IMR-90 (cell line): ENCODE results near the gene CCDC38. TPM values are rescaled to one million over a fixed set of nuclear protein-coding genes. Genes with fewer than 3 reads are reported as not detected.

ENCODE experiments used
- ATAC-seq: fragments of 200-7000 bp; cut with Tn5 transposase; 2 replicates; pipeline ENCODE4 v1.9.1; 2020; ENCODE audit warnings: low read depth, mild to moderate bottlenecking, moderate library complexity
- BruUV-seq: library from RNA; stranded (reverse); fragments of 400-500 nt; replicated peaks from 2 replicates; lab custom pipeline; 2021; lab: Mats Ljungman, UMichigan
- CTCF ChIA-PET: fragments of 300-600 bp; formaldehyde crosslinking; extraction: SDS; loops from one replicate; lab custom pipeline; 2021; ENCODE audit warnings: antibody characterized with exemption; lab: Yijun Ruan, JAX
- POLR2A ChIA-PET: fragments of 300-600 bp; sonication (Branson Sonifier 250); formaldehyde crosslinking; loops from one replicate; lab custom pipeline; 2022; ENCODE audit warnings: antibody characterized with exemption; ENCODE audit not compliant: unreplicated experiment; lab: Charles Lee
- DNase-seq: peaks from one replicate; pipeline ENCODE4 v3.0.0; 2013
- H2AFZ ChIP-seq: replicated peaks from 2 replicates; pipeline ENCODE3; 2013; ENCODE audit warnings: low read length, mild to moderate bottlenecking; ENCODE audit not compliant: poor library complexity
- H2AK5ac ChIP-seq: 2 replicates; pipeline ENCODE4 v1.6.1; 2013; ENCODE audit warnings: low read depth, low read length, inconsistent platforms
- H2AK9ac ChIP-seq: replicated peaks from 2 replicates; pipeline ENCODE3; 2013; ENCODE audit warnings: mild to moderate bottlenecking, low read depth, low read length, moderate library complexity; ENCODE audit not compliant: poor library complexity
- H2BK120ac ChIP-seq: 2 replicates; pipeline ENCODE4 v1.6.1; 2013; ENCODE audit warnings: low read depth, low read length, inconsistent platforms
- H2BK15ac ChIP-seq: 3 replicates; pipeline ENCODE4 v1.6.1; 2013; ENCODE audit warnings: low read depth, low read length, inconsistent platforms
- H2BK20ac ChIP-seq: 2 replicates; pipeline ENCODE4 v1.6.1; 2013; ENCODE audit warnings: low read depth, mild to moderate bottlenecking, inconsistent platforms, low read length, moderate library complexity
- H2BK5ac ChIP-seq: 2 replicates; pipeline ENCODE4 v1.6.1; 2013; ENCODE audit warnings: mild to moderate bottlenecking, low read depth, low read length, inconsistent platforms; ENCODE audit not compliant: poor library complexity, severe bottlenecking
- H3K14ac ChIP-seq: replicated peaks from 2 replicates; pipeline ENCODE4 v1.6.1; 2013; ENCODE audit warnings: low read depth, low read length, inconsistent platforms
- H3K18ac ChIP-seq: 2 replicates; pipeline ENCODE4 v1.6.1; 2013; ENCODE audit warnings: low read depth, low read length, control low read depth
- H3K23ac ChIP-seq: 2 replicates; pipeline ENCODE4 v1.6.1; 2013; ENCODE audit warnings: low read depth, low read length, inconsistent platforms
- H3K27ac ChIP-seq: 2 replicates; pipeline ENCODE4 v1.5.1; 2013; ENCODE audit warnings: mild to moderate bottlenecking, control low read depth, low read length; ENCODE audit not compliant: insufficient read depth
- H3K27me3 ChIP-seq: 2 replicates; pipeline ENCODE4 v1.6.1; 2013; ENCODE audit warnings: low read length; ENCODE audit not compliant: control insufficient read depth, insufficient read depth
- H3K36me3 ChIP-seq: 2 replicates; pipeline ENCODE4 v1.6.1; 2013; ENCODE audit warnings: low read length, mixed read lengths; ENCODE audit not compliant: control insufficient read depth, insufficient read depth
- H3K4ac ChIP-seq: 2 replicates; pipeline ENCODE4 v1.6.1; 2013; ENCODE audit warnings: low read depth, low read length, inconsistent platforms
- H3K4me1 ChIP-seq: 2 replicates; pipeline ENCODE4 v1.6.1; 2013; ENCODE audit warnings: low read length, mixed read lengths; ENCODE audit not compliant: control insufficient read depth, insufficient read depth
- H3K4me2 ChIP-seq: 2 replicates; pipeline ENCODE4 v1.6.1; 2013; ENCODE audit warnings: low read depth, mild to moderate bottlenecking, control low read depth, low read length, moderate library complexity
- H3K4me3 ChIP-seq: 2 replicates; pipeline ENCODE4 v1.5.1; 2013; ENCODE audit warnings: low read depth, mild to moderate bottlenecking, control low read depth, low read length, moderate library complexity; ENCODE audit not compliant: insufficient read depth
- H3K56ac ChIP-seq: 2 replicates; pipeline ENCODE4 v1.6.1; 2013; ENCODE audit warnings: low read length, inconsistent platforms; ENCODE audit not compliant: insufficient read depth; ENCODE audit errors: extremely low read depth
- H3K79me1 ChIP-seq, 2 experiments: 2 replicates each; pipeline ENCODE4 v1.6.1; 2013; ENCODE audit warnings: low read length in 2 of 2, inconsistent platforms in 1 of 2, low read depth in 1 of 2
- H3K9ac ChIP-seq: 2 replicates; pipeline ENCODE4 v1.6.1; 2013; ENCODE audit warnings: low read depth, low read length, control low read depth
- H3K9me1 ChIP-seq: 2 replicates; pipeline ENCODE4 v1.6.1; 2013; ENCODE audit warnings: low read length, inconsistent platforms; ENCODE audit not compliant: insufficient read depth
- H3K9me3 ChIP-seq: 2 replicates; pipeline ENCODE4 v1.6.1; 2013; ENCODE audit warnings: low read length; ENCODE audit not compliant: control insufficient read depth, insufficient read depth
- H4K20me1 ChIP-seq: 2 replicates; pipeline ENCODE4 v1.6.1; 2013; ENCODE audit warnings: low read length, inconsistent platforms; ENCODE audit not compliant: insufficient read depth
- H4K5ac ChIP-seq: 2 replicates; pipeline ENCODE4 v1.6.1; 2013; ENCODE audit warnings: mild to moderate bottlenecking, low read depth, low read length, control low read depth
- H4K8ac ChIP-seq, 2 experiments: 2 replicates each; pipeline ENCODE4 v1.6.1; 2013; ENCODE audit warnings: low read depth in 2 of 2, low read length in 2 of 2, control low read depth in 1 of 2, inconsistent platforms in 1 of 2
- H4K91ac ChIP-seq: 2 replicates; pipeline ENCODE4 v1.6.1; 2013; ENCODE audit warnings: low read depth, low read length, inconsistent platforms; ENCODE audit not compliant: insufficient read depth
- CHD1 ChIP-seq: IDR thresholded peaks from 2 replicates; pipeline ENCODE4 v1.6.1; 2012; ENCODE audit warnings: low read depth, low read length, improper control_type of control experiment
- FOS ChIP-seq: fragments of 150-350 bp; IDR thresholded peaks from 2 replicates; pipeline ENCODE4 v1.6.1; 2016; ENCODE audit warnings: low read depth, low read length
- MAZ ChIP-seq: IDR thresholded peaks from 2 replicates; pipeline ENCODE4 v1.6.1; 2012; ENCODE audit warnings: low read depth, mild to moderate bottlenecking, low read length, improper control_type of control experiment, moderate library complexity, borderline replicate concordance
- MXI1 ChIP-seq: IDR thresholded peaks from 2 replicates; pipeline ENCODE4 v1.6.1; 2012; ENCODE audit warnings: low read depth, mild to moderate bottlenecking, low read length, moderate library complexity, borderline replicate concordance
- NFE2L2 ChIP-seq: fragments of 150-350 bp; IDR thresholded peaks from 2 replicates; pipeline ENCODE4 v1.6.1; 2016; ENCODE audit warnings: low read depth, mild to moderate bottlenecking, low read length
- POLR2A ChIP-seq: IDR thresholded peaks from 2 replicates; pipeline ENCODE4 v1.6.1; 2012; ENCODE audit warnings: mild to moderate bottlenecking, low read depth, low read length
- RCOR1 ChIP-seq: IDR thresholded peaks from 2 replicates; pipeline ENCODE4 v1.6.1; 2012; ENCODE audit warnings: mild to moderate bottlenecking, low read length, improper control_type of control experiment; ENCODE audit not compliant: insufficient replicate concordance
- SMC3 ChIP-seq: fragments of 150-350 bp; IDR thresholded peaks from 2 replicates; pipeline ENCODE4 v1.6.1; 2016; ENCODE audit warnings: low read depth, mild to moderate bottlenecking, antibody characterized with exemption, low read length, moderate library complexity
- WGBS, 2 experiments: methylation state at CpG; one replicate each; pipeline versions ENCODE4 v1.1.5 to v1.1.7; 2013; ENCODE audit warnings: missing lambda C conversion rate in 2 of 2; ENCODE audit not compliant: insufficient read length in 1 of 2; ENCODE audit errors: extremely low coverage in 2 of 2; 5-methylcytosine and 5-hydroxymethylcytosine counted together
- dilution Hi-C: fragments of 300-500 bp; cut with HindIII; formaldehyde crosslinking; loops from one replicate; pipeline ENCODE4 v1.14.3; 2018; ENCODE audit warnings: low sequenced_read_pairs; ENCODE audit not compliant: unreplicated experiment
- in situ Hi-C: fragments of 300-500 bp; cut with MboI; formaldehyde crosslinking; loops from 3 replicates; pipeline ENCODE4 v1.14.3; 2019; ENCODE audit warnings: low sequenced_read_pairs, inconsistent platforms, mixed read lengths
- intact Hi-C: fragments of 100-400 bp; cut with micrococcal nuclease; formaldehyde crosslinking; loops from 2 replicates; pipeline ENCODE4 v1.10.0; 2022
- polyA plus RNA-seq, 3 experiments: library from polyadenylated mRNA; depleted of rRNA; stranded (reverse); fragments of >200 nt; gene quantifications; 2 replicates each; pipeline ENCODE4 v1.2.3, GENCODE V29; 2012; ENCODE audit warnings: low replicate concordance in 1 of 3
- total RNA-seq: library from RNA; depleted of rRNA; stranded (reverse); fragments of >200 nt; gene quantifications from 2 replicates; pipeline ENCODE4 v1.2.3, GENCODE V29; 2012
- TF ChIP-seq, protein P1 (sequence below): fragments of 150-350 bp; IDR thresholded peaks from 2 replicates; pipeline ENCODE4 v1.6.1; 2016; ENCODE audit warnings: low read depth, mild to moderate bottlenecking, low read length, moderate library complexity, borderline replicate concordance
- TF ChIP-seq, protein P2 (sequence below): fragments of 150-350 bp; IDR thresholded peaks from 2 replicates; pipeline ENCODE4 v1.6.1; 2017; ENCODE audit warnings: mild to moderate bottlenecking, antibody characterized with exemption, low read length, low read depth

CCDC38 gene
- total and polyA plus RNA-seq, 2 of the 4 experiments (the other 2 are of a cell fraction), result not detected

DNA sequence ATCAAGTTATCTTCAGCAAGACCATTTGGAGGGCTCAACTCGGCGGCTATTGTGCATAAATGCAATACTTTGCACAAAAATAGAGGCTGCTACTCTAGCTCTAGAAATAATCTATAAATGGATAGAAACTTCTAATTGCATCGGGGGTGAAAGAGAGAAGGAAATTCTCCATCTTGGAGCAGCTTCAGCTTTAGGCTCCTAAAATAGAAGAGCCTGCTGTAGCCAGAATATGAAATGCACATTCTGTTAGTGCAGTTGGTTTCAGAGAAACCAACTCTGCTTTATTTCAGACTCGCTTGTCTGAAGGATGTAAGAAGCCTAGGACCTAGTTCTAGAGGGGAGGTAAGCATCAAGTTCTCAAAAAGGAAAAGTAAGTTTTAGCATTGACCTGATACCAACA lies 45.6 kb downstream of the CCDC38 start:
- H4K5ac ChIP-seq, result no peak overlapping the region
- H2AK9ac ChIP-seq, result no peak overlapping the region
- no peak overlapping the region for H2BK20ac ChIP-seq
- H3K27me3 ChIP-seq, result peaks cover 5% of the 10 kb centered on the region
- H3K23ac ChIP-seq, result no peak overlapping the region
- H2BK15ac ChIP-seq, result no peak overlapping the region
- H3K4ac ChIP-seq, result no peak overlapping the region
- no peak overlapping the region for H3K56ac ChIP-seq
- H3K14ac ChIP-seq, result no peak overlapping the region
- H3K4me2 ChIP-seq, result no peak overlapping the region
- H3K9me3 ChIP-seq, result peaks cover 2% of the 10 kb centered on the region; the same call in 1 of the 2 replicates
- no peak overlapping the region for H3K18ac ChIP-seq
- no peaks in the 10 kb centered on the region for H3K79me1 ChIP-seq
- no peak overlapping the region for H2AK5ac ChIP-seq
- in situ Hi-C loops, result no loop called here
- no peak overlapping the region for H4K91ac ChIP-seq
- no CpG with 5 or more reads among the region's 4 CpGs for WGBS, 2 experiments
- no peak overlapping the region for H3K27ac ChIP-seq
- no peaks in the 10 kb centered on the region for H3K36me3 ChIP-seq
- H3K4me1 ChIP-seq, result no peaks in the 10 kb centered on the region
- DNase-seq (no peak), ATAC-seq (no peak)
- H3K9ac ChIP-seq, result no peak overlapping the region
- H4K8ac ChIP-seq, result no peak overlapping the region
- H2BK5ac ChIP-seq, result no peak overlapping the region
- intact Hi-C loops, result no loop called here
- no peak overlapping the region for H2AFZ ChIP-seq
- POLR2A ChIA-PET, result no interaction called here
- no TSS peak for BruUV-seq
- CTCF ChIA-PET, result no interaction called here
- H4K20me1 ChIP-seq, result no peaks in the 10 kb centered on the region
- H3K9me1 ChIP-seq, result no peaks in the 10 kb centered on the region
- dilution Hi-C loops, result no loop called here
- no peak overlapping the region for H2BK120ac ChIP-seq
- no peak for TF ChIP-seq NFE2L2
- no peak for TF ChIP-seq RCOR1
- no peak for TF ChIP-seq MXI1
- TF ChIP-seq SMC3, result no peak
- TF ChIP-seq MAZ, result no peak
- TF ChIP-seq, protein P1, sequence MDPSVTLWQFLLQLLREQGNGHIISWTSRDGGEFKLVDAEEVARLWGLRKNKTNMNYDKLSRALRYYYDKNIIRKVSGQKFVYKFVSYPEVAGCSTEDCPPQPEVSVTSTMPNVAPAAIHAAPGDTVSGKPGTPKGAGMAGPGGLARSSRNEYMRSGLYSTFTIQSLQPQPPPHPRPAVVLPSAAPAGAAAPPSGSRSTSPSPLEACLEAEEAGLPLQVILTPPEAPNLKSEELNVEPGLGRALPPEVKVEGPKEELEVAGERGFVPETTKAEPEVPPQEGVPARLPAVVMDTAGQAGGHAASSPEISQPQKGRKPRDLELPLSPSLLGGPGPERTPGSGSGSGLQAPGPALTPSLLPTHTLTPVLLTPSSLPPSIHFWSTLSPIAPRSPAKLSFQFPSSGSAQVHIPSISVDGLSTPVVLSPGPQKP, result no peak
- no peak for TF ChIP-seq FOS
- TF ChIP-seq, protein P2, sequence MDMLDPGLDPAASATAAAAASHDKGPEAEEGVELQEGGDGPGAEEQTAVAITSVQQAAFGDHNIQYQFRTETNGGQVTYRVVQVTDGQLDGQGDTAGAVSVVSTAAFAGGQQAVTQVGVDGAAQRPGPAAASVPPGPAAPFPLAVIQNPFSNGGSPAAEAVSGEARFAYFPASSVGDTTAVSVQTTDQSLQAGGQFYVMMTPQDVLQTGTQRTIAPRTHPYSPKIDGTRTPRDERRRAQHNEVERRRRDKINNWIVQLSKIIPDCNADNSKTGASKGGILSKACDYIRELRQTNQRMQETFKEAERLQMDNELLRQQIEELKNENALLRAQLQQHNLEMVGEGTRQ, result no peak
- TF ChIP-seq CHD1, result no peak
- no peak for TF ChIP-seq POLR2A
- no peak overlapping the region for H3K4me3 ChIP-seq
